OCI-LY1 (cell line): ENCODE results near the gene MYBL2.
"Not testable (repeated sequence)": the region's sequence is repeated elsewhere in the genome, so short reads cannot be mapped to it uniquely, and the experiment has no call there.

Experiments
- H2AFZ ChIP-seq: fragments of 200-600 bp; sonication (generic), shearing (Covaris generic); 2 replicates; pipeline ENCODE4 v1.6.0; 2014; ENCODE audit warnings: antibody characterized with exemption, mild to moderate bottlenecking, low read length
- H3F3A ChIP-seq: fragments of 200-600 bp; sonication (generic), shearing (Covaris generic); 2 replicates; pipeline ENCODE4 v1.6.0; 2014; ENCODE audit warnings: mild to moderate bottlenecking, antibody characterized with exemption, low read length, moderate library complexity; ENCODE audit not compliant: insufficient read depth
- H3K27ac ChIP-seq: fragments of 200-600 bp; sonication (generic); 2 replicates; pipeline ENCODE4 v1.5.1; 2014; ENCODE audit warnings: low read length, mixed run types, mild to moderate bottlenecking, low read depth; ENCODE audit not compliant: poor library complexity, severe bottlenecking
- H3K27me3 ChIP-seq: fragments of 200-600 bp; sonication (generic); 2 replicates; pipeline ENCODE4 v1.6.0; 2014; ENCODE audit warnings: antibody characterized with exemption, mild to moderate bottlenecking, low read length, moderate library complexity; ENCODE audit not compliant: insufficient read depth
- H3K36me3 ChIP-seq: fragments of 200-600 bp; sonication (generic); 2 replicates; pipeline ENCODE4 v1.6.1; 2014; ENCODE audit warnings: mild to moderate bottlenecking, antibody characterized with exemption, low read length, moderate library complexity, mixed read lengths; ENCODE audit not compliant: insufficient read depth
- H3K4me1 ChIP-seq: fragments of 200-600 bp; sonication (generic); 2 replicates; pipeline ENCODE4 v1.5.1; 2014; ENCODE audit warnings: mild to moderate bottlenecking, low read length, moderate library complexity; ENCODE audit not compliant: insufficient read depth, severe bottlenecking
- H3K4me2 ChIP-seq: fragments of 200-600 bp; sonication (generic), shearing (Covaris generic); 2 replicates; pipeline ENCODE4 v1.6.1; 2014; ENCODE audit warnings: low read length
- H3K4me3 ChIP-seq: fragments of 200-600 bp; sonication (generic); 2 replicates; pipeline ENCODE4 v1.5.1; 2014; ENCODE audit warnings: low read length, low read depth, mild to moderate bottlenecking, mixed read lengths; ENCODE audit not compliant: poor library complexity, severe bottlenecking
- H3K79me2 ChIP-seq: fragments of 200-600 bp; shearing (Covaris generic); 2 replicates; pipeline ENCODE4 v1.6.1; 2016; ENCODE audit warnings: mixed run types, low read length, mixed read lengths; ENCODE audit not compliant: insufficient read depth
- H3K9ac ChIP-seq: fragments of 200-600 bp; sonication (generic), shearing (Covaris generic); 2 replicates; pipeline ENCODE4 v1.6.1; 2014; ENCODE audit warnings: mild to moderate bottlenecking, low read length, mixed read lengths
- H3K9me2 ChIP-seq: fragments of 200-600 bp; sonication (generic), shearing (Covaris generic); 2 replicates; pipeline ENCODE4 v1.6.1; 2014; ENCODE audit warnings: low read depth, mild to moderate bottlenecking, low read length, mixed read lengths
- H3K9me3 ChIP-seq: fragments of 200-600 bp; shearing (Covaris generic); 2 replicates; pipeline ENCODE4 v1.6.1; 2014; ENCODE audit warnings: low read length, mixed read lengths
- H4K20me1 ChIP-seq: fragments of 200-600 bp; sonication (generic), shearing (Covaris generic); 2 replicates; pipeline ENCODE4 v1.6.0; 2016; ENCODE audit warnings: mild to moderate bottlenecking, low read length; ENCODE audit not compliant: insufficient read depth
- CTCF ChIP-seq: fragments of 200-600 bp; sonication (generic), shearing (Covaris generic); IDR thresholded peaks from 2 replicates; pipeline ENCODE4 v1.5.1; 2017; ENCODE audit warnings: mild to moderate bottlenecking, antibody characterized with exemption, low read length, moderate library complexity, mixed read lengths
- EZH2 ChIP-seq: fragments of 200-600 bp; sonication (generic), shearing (Covaris generic); IDR thresholded peaks from 2 replicates; pipeline ENCODE4 v1.8.0; 2017; ENCODE audit warnings: borderline replicate concordance, mixed run types, mild to moderate bottlenecking, antibody characterized with exemption, low read length, moderate library complexity, mixed read lengths

MYBL2 gene

GRCh38 chr20:43642548-43642947 lies 24.4 kb upstream of the MYBL2 start:
- Histone ChIP-seq H3K27ac (no peak overlapping the region), H4K20me1 (no peaks in the 10 kb centered on the region), H3K4me1 (no peaks in the 10 kb centered on the region), H3F3A (no peaks in the 10 kb centered on the region), H3K9me2 (no peaks in the 10 kb centered on the region), H3K27me3 (no peaks in the 10 kb centered on the region), H3K9ac (no peak overlapping the region), H3K4me3 (no peak overlapping the region), H3K36me3 (peaks cover 24% of the 10 kb centered on the region), H3K4me2 (no peak overlapping the region), H2AFZ (no peak overlapping the region), H3K79me2 (no peaks in the 10 kb centered on the region), H3K9me3 (no peaks in the 10 kb centered on the region)
- no peak for TF ChIP-seq EZH2
- TF ChIP-seq CTCF = no peak

- no peaks in the 10 kb centered on the region for H3K27me3 ChIP-seq
- no peak overlapping the region for H2AFZ ChIP-seq
- H3K4me3 ChIP-seq = no peak overlapping the region
- no peaks in the 10 kb centered on the region for H3F3A ChIP-seq
- no peak overlapping the region for H3K4me2 ChIP-seq
- no peaks in the 10 kb centered on the region for H4K20me1 ChIP-seq
- no peak overlapping the region for H3K9ac ChIP-seq
- H3K9me3 ChIP-seq = no peaks in the 10 kb centered on the region
- no peak for TF ChIP-seq CTCF
- TF ChIP-seq EZH2 = no peak
- no peak overlapping the region for H3K27ac ChIP-seq
- H3K4me1 ChIP-seq = peaks cover under 1% of the 10 kb centered on the region
- H3K9me2 ChIP-seq = no peaks in the 10 kb centered on the region
- peaks cover 8% of the 10 kb centered on the region; the same call in 1 of the 2 replicates for H3K36me3 ChIP-seq
- H3K79me2 ChIP-seq = no peaks in the 10 kb centered on the region
Measured at GRCh38 chr20:43650997-43651525, 15.9 kb upstream of the MYBL2 start.

GRCh38 chr20:43651650-43652184 lies 15.2 kb upstream of the MYBL2 start:
- H3K4me1 ChIP-seq, H3K9ac ChIP-seq: not testable (repeated sequence)

GRCh38 chr20:43653966-43654365 lies 12.9 kb upstream of the MYBL2 start:
- H3K27me3 ChIP-seq = no peaks in the 10 kb centered on the region
- no peak for TF ChIP-seq EZH2
- H3K9ac ChIP-seq = no peak overlapping the region
- no peaks in the 10 kb centered on the region for H3K9me3 ChIP-seq
- no peaks in the 10 kb centered on the region for H3K36me3 ChIP-seq
- peaks cover 16% of the 10 kb centered on the region for H3K4me1 ChIP-seq
- H3F3A ChIP-seq = no peaks in the 10 kb centered on the region
- H3K27ac ChIP-seq = peak overlapping the region; percentile 37
- H3K4me3 ChIP-seq = no peak overlapping the region
- no peaks in the 10 kb centered on the region for H3K9me2 ChIP-seq
- H3K79me2 ChIP-seq = no peaks in the 10 kb centered on the region
- H3K4me2 ChIP-seq = no peak overlapping the region
- no peaks in the 10 kb centered on the region for H4K20me1 ChIP-seq
- H2AFZ ChIP-seq = no peak overlapping the region

More at GRCh38 chr20:43651650-43652184, 15.2 kb upstream of the MYBL2 start:
- not testable (repeated sequence) for H4K20me1 ChIP-seq, H2AFZ ChIP-seq, H3K4me2 ChIP-seq, H3K36me3 ChIP-seq, H3K9me3 ChIP-seq, H3K4me3 ChIP-seq, H3K79me2 ChIP-seq, H3F3A ChIP-seq, H3K27ac ChIP-seq, H3K9me2 ChIP-seq, H3K27me3 ChIP-seq

GRCh38 chr20:43655176-43655575 lies 11.7 kb upstream of the MYBL2 start:
- H3K9me2 ChIP-seq, H3K4me2 ChIP-seq, H3F3A ChIP-seq, H3K79me2 ChIP-seq, H4K20me1 ChIP-seq, H3K27ac ChIP-seq, H3K9ac ChIP-seq, H3K36me3 ChIP-seq, H3K9me3 ChIP-seq, H2AFZ ChIP-seq, H3K27me3 ChIP-seq, H3K4me3 ChIP-seq: not testable (repeated sequence)
- peaks cover 16% of the 10 kb centered on the region for H3K4me1 ChIP-seq
